ENCODE measurements around the gene LAMC3. TPM values are rescaled to one million over a fixed set of nuclear protein-coding genes. Genes with fewer than 3 reads are reported as not detected.
A peak's percentile ranks its signal among the peaks of the same experiment; 100 is the strongest.
"Not testable (repeated sequence)": the region's sequence is repeated elsewhere in the genome, so short reads cannot be mapped to it uniquely, and the experiment has no call there.

Gene LAMC3
- total RNA-seq, 2 donors from 2014 or later: 16.7 to 41.2 TPM

DNA sequence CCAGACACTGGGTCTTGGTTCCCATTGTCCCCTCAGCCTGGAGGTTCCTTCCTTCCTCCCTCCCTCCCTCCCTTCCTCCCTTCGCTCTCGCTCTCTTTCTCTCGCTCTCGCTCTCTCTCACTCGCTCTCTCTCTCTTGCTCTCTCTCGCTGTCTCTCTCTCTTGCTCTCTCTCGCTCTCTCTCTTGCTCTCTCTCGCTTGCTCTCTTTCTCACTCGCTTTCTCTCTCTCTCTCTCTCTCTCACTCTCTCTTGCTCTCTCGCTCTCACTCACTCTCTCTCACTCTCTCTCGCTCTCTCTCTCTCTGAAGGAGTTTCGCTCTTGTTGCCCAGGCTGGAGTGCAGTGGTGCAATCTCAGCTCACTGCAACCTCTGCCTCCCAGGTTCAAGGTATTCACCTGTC is 23.4 kb downstream of the LAMC3 start:
- Histone ChIP-seq H3K27me3 (ENCODE audit: control insufficient read depth, insufficient read depth, low read length, poor library complexity, severe bottlenecking) (no peaks in the 10 kb centered on the region), H3K36me3 (ENCODE audit: control insufficient read depth, insufficient read depth, low read length) (no peaks in the 10 kb centered on the region), H3K9me3 (ENCODE audit: control insufficient read depth, low read length) (no peaks in the 10 kb centered on the region), H3K4me3 (ENCODE audit: low read length) (no peak overlapping the region), H3K4me1 (ENCODE audit: control insufficient read depth, insufficient read depth, low read length) (no peaks in the 10 kb centered on the region), H3K9ac (ENCODE audit: extremely low read depth, low read length, poor library complexity, severe bottlenecking) (no peak overlapping the region), H3K27ac (ENCODE audit: low read depth, low read length) (no peak overlapping the region)
- H3K4me3 Mint-ChIP-seq: no peak overlapping the region
- H3K27me3 Mint-ChIP-seq (ENCODE audit: insufficient read depth): no peaks in the 10 kb centered on the region
- no peaks in the 10 kb centered on the region for H3K9me3 Mint-ChIP-seq
- H3K27ac Mint-ChIP-seq: no peak overlapping the region
- H3K4me1 Mint-ChIP-seq: no peaks in the 10 kb centered on the region
- DNase-seq: no peak
- H3K36me3 Mint-ChIP-seq (ENCODE audit: low read depth): peaks cover 6% of the 10 kb centered on the region
- no peak for TF ChIP-seq CTCF (conservative IDR thresholded peaks at IDR 0.05)
- WGBS, 2 experiments (ENCODE audit: insufficient coverage in 1 of 2, insufficient read length in 1 of 2): 93% methylated on average over 8 to 12 of the region's 12 CpGs

- no peaks in the 10 kb centered on the region for H3K9me3 Mint-ChIP-seq
- no peaks in the 10 kb centered on the region for H3K4me1 ChIP-seq (ENCODE audit: control insufficient read depth, insufficient read depth, low read length)
- no peak overlapping the region for H3K4me3 Mint-ChIP-seq
- H3K4me3 ChIP-seq (ENCODE audit: low read length): no peak overlapping the region
- WGBS, 2 experiments (ENCODE audit: insufficient coverage in 1 of 2, insufficient read length in 1 of 2): 89 to 92% methylated on average over 10 to 27 of the region's 27 CpGs
- no peak for DNase-seq
- no peak overlapping the region for H3K27ac ChIP-seq (ENCODE audit: low read depth, low read length)
- no peaks in the 10 kb centered on the region for H3K36me3 ChIP-seq (ENCODE audit: control insufficient read depth, insufficient read depth, low read length)
- no peaks in the 10 kb centered on the region for H3K27me3 ChIP-seq (ENCODE audit: control insufficient read depth, insufficient read depth, low read length, poor library complexity, severe bottlenecking)
- no peaks in the 10 kb centered on the region for H3K9me3 ChIP-seq (ENCODE audit: control insufficient read depth, low read length)
- TF ChIP-seq CTCF (conservative IDR thresholded peaks at IDR 0.05): no peak
- H3K4me1 Mint-ChIP-seq: no peaks in the 10 kb centered on the region
- peak overlapping the region; percentile 70 for H3K27ac Mint-ChIP-seq
- H3K27me3 Mint-ChIP-seq (ENCODE audit: insufficient read depth): no peaks in the 10 kb centered on the region
- peaks cover 5% of the 10 kb centered on the region for H3K36me3 Mint-ChIP-seq (ENCODE audit: low read depth)
- no peak overlapping the region for H3K9ac ChIP-seq (ENCODE audit: extremely low read depth, low read length, poor library complexity, severe bottlenecking)
Measured at GRCh38 chr9:131033269-131034224, 24.6 kb downstream of the LAMC3 start.

GRCh38 chr9:131034268-131034667 is 25.3 kb downstream of the LAMC3 start:
- TF ChIP-seq CTCF (conservative IDR thresholded peaks at IDR 0.05): no peak
- Mint-ChIP-seq H3K27me3 (ENCODE audit: insufficient read depth) (no peaks in the 10 kb centered on the region), H3K27ac (no peak overlapping the region), H3K4me3 (no peak overlapping the region), H3K4me1 (no peaks in the 10 kb centered on the region), H3K36me3 (ENCODE audit: low read depth) (peaks cover 5% of the 10 kb centered on the region), H3K9me3 (no peaks in the 10 kb centered on the region)
- no peaks in the 10 kb centered on the region for H3K9me3 ChIP-seq (ENCODE audit: control insufficient read depth, low read length)
- no peaks in the 10 kb centered on the region for H3K27me3 ChIP-seq (ENCODE audit: control insufficient read depth, insufficient read depth, low read length, poor library complexity, severe bottlenecking)
- no peak overlapping the region for H3K4me3 ChIP-seq (ENCODE audit: low read length)
- 94% methylated on average over 12 to 14 of the region's 14 CpGs for WGBS, 2 experiments (ENCODE audit: insufficient coverage in 1 of 2, insufficient read length in 1 of 2)
- H3K36me3 ChIP-seq (ENCODE audit: control insufficient read depth, insufficient read depth, low read length): no peaks in the 10 kb centered on the region
- no peak overlapping the region for H3K9ac ChIP-seq (ENCODE audit: extremely low read depth, low read length, poor library complexity, severe bottlenecking)
- no peak overlapping the region for H3K27ac ChIP-seq (ENCODE audit: low read depth, low read length)
- H3K4me1 ChIP-seq (ENCODE audit: control insufficient read depth, insufficient read depth, low read length): no peaks in the 10 kb centered on the region
- no peak for DNase-seq

- H3K9me3 Mint-ChIP-seq; H3K27ac ChIP-seq (ENCODE audit: low read depth, low read length); H3K4me3 Mint-ChIP-seq; H3K4me3 ChIP-seq (ENCODE audit: low read length); H3K27ac Mint-ChIP-seq; H3K4me1 ChIP-seq (ENCODE audit: control insufficient read depth, insufficient read depth, low read length); H3K36me3 ChIP-seq (ENCODE audit: control insufficient read depth, insufficient read depth, low read length); H3K9me3 ChIP-seq (ENCODE audit: control insufficient read depth, low read length); H3K27me3 Mint-ChIP-seq (ENCODE audit: insufficient read depth); H3K9ac ChIP-seq (ENCODE audit: extremely low read depth, low read length, poor library complexity, severe bottlenecking); H3K27me3 ChIP-seq (ENCODE audit: control insufficient read depth, insufficient read depth, low read length, poor library complexity, severe bottlenecking); H3K36me3 Mint-ChIP-seq (ENCODE audit: low read depth); DNase-seq; H3K4me1 Mint-ChIP-seq: not testable (repeated sequence)
- WGBS, 2 experiments (ENCODE audit: insufficient coverage in 1 of 2, insufficient read length in 1 of 2): 92 to 95% methylated on average over 7 to 10 of the region's 10 CpGs
Measured at GRCh38 chr9:131034749-131035148, 25.8 kb downstream of the LAMC3 start.

All from endodermal cell (in vitro differentiated cells).